Ecto neural progenitor cell (in vitro differentiated cells): ENCODE data around the gene ADAMTS9.

Experiments
- DNase-seq: peaks from one replicate; pipeline ENCODE4 v3.0.0-alpha.2; 2018; ENCODE audit warnings: low spot score

ADAMTS9 gene

GRCh38 chr3:64686446-64686908 lies 1.3 kb downstream of the ADAMTS9 start:
- DNase-seq: no peak

DNA sequence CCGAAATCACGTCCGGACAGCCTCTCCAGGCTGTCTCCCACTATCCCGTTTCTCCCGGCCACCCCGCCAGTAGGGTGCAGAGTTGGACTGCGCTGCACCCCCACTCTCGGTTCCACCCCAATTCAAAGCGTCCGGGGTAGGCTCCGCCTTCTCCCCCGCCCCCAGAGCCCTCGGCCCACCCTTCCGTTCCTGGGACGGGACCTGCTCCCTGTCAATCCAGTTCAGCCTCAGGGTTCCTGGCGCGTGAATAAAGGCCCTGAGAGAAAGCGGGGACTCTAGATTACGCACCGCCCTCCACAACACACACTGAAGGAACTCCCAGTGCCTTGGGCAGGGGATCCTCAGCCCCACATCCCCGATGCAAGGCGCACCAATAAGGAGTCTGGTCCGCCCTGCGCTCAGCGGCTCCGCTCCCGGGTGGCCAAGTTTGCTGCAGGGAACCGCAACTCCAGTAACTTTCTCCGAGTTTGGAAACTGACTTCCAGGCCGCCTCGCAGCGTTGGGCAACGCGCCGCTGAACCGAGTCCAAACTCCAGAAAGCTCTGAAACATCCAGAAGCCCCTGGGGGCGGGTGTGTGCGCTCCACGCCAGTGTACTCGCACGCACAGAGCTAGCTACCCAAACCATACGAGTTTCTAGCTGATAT lies 1.9 kb downstream of the ADAMTS9 start:
- DNase-seq: peak; percentile 94

DNA sequence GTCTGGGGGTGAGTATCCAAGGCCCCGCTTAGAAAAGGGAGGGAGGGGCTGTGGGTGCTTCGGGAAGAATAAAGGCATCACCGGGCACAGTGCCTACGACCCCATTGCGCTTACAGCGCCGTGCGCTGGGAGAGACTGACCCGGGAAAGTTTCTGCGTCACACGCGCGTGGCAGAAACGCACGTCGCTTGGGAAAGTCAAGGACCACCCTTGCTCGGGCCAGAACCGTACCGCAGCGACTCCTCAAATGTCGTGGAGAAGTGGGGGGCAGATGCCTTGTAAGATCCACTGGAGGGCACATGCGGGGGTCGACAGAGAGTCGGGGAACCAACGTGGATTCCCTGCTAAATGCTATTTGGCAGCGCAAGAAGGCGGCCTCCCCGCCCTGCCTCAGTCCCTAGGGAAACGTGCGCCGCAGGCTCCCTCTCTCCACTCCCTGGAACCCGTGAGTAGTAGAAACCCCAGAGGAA lies 2.4 kb downstream of the ADAMTS9 start:
- no peak for DNase-seq

DNA sequence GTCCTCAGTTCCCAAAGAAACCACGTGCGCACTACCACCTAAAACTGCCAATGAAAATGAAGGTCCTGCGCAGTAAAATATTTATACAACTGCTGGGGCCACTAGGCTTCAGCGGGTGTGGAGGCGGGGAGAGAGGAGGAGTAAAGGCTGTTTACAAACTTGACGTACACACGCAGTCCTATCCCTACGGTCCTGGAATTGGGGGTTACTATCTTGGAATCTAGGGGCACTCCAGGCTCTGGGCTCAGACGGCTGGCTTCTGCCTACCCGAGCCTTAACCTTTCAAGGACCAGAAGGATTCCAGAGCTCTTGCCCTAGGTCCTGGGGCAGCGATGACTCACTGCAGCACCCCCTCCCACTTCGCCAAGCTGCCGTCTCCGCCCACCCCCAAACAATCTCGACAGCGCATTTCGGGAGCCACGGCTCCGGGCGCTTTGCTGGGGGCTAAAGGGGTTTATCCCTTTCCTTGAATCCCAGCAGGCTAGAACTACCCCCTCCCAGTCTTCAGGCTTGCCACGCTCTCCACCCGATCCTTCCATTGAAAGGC lies 3.0 kb downstream of the ADAMTS9 start:
- DNase-seq: peak; percentile 73

DNA sequence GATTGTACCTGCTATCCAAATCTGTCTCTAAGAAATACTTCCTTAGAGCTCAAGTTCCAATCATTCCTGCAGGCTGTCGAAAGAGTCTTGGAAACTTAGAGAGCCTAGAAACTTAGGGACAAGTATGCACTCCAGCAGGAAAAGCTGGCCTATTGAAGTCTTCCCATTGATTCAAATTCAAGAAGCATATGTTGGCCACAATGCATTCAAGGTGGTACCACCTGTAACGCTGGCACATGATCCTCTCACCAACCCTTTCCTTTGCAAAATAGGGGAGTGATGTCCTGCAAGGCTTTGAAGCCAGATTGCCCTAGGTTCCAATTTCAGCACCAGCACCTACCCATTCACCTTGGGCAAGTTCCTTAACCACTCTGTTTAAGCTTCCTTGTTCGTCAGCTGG lies 6.0 kb downstream of the ADAMTS9 start:
- no peak for DNase-seq

- no peak for DNase-seq
Observed at GRCh38 chr3:64681015-64681414, 6.8 kb downstream of the ADAMTS9 start.

- no peak for DNase-seq
Observed at GRCh38 chr3:64680334-64680733, 7.5 kb downstream of the ADAMTS9 start.

DNA sequence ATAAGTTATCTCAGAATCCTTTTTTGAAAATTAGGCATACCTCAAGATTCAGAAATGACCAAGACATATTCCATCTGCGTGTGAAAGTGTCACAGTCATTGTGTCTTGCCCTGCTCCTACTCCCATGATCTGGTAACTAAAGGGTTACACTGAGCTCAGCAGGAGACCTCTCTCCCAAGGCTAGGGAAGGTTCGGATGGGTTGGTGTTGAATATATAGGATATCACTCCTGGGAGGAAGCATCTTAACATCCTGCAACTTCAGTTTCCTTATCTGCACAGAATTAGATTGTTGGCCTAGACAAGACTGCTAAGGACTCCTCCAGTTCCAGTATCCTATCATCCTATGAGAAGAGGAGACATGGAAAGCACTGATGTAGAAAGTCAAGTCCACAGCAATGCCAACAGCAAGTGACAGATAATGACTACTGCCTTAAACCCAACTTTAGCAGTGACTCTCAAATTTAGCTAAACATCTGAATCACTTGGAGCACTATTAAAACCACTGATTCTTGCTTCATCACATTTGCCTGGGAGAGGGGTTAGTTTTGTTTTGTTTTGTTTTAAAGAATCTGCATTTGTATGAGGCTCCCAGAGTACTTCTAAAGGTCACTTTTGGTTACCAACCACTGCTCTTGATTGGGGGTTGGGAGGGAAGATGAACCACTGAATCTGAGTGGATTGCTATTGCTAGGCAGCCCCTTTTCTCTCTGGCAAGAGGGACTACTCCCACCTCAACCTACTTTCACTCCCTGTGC lies 9.7 kb downstream of the ADAMTS9 start:
- no peak for DNase-seq

DNA sequence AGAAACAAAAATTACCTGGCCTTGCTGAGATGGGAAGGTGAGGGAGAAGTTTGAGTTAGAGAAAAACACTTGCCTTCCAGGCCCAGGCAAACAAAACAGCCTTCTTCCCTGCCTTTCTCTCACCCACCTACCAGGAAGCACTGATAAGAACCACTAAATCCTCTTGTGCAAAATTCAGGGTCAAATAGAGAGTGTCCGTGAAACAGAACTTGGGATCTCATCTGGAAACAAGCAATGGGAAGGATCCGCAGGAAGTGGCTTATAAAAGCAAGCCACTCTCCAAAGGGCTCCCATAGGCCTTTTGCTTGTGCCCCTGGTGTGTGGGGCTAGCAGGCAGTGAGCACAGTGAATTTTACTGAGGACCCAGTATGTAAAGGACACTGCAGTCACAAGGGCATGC lies 11.0 kb downstream of the ADAMTS9 start:
- no peak for DNase-seq

GRCh38 chr3:64675687-64676247 lies 12.0 kb downstream of the ADAMTS9 start:
- DNase-seq: no peak

GRCh38 chr3:64674591-64675076 lies 13.2 kb downstream of the ADAMTS9 start:
- DNase-seq: no peak

- no peak for DNase-seq
Observed at GRCh38 chr3:64673159-64673715, 14.6 kb downstream of the ADAMTS9 start.

- no peak for DNase-seq
Observed at GRCh38 chr3:64668582-64669510, 19.0 kb downstream of the ADAMTS9 start.

DNA sequence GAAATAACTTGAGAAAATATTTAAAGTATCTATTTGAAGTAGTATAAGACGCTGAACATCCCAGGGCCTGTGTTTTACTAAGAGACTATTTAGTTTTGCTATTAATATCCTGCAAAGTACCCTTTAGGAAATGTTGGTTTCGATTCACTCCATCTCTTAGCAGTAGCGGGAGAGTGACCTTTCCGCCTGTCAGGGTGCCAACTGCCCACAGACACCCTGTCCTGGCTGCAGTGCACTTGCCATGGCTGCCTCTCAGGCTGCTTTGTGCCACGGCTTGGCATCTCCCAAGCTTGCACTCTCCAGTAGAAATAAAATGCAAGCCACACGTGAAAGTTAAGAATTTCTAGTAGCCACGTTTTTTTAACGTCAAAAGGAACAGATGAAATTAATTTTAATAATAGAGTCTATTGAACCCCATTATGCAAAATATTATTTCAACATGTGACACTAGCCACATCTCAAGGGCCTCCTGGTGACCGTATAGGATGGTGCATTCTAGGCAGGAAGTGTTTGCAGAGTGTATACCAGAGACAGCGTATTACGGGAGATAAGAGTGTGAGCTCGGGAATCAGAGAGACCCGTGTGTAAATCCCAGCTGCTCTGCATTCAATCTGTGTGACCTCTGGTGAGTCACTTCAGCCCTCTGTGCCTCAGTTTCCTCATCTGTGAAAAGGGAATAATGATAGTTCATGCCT lies 19.8 kb downstream of the ADAMTS9 start:
- no peak for DNase-seq

DNA sequence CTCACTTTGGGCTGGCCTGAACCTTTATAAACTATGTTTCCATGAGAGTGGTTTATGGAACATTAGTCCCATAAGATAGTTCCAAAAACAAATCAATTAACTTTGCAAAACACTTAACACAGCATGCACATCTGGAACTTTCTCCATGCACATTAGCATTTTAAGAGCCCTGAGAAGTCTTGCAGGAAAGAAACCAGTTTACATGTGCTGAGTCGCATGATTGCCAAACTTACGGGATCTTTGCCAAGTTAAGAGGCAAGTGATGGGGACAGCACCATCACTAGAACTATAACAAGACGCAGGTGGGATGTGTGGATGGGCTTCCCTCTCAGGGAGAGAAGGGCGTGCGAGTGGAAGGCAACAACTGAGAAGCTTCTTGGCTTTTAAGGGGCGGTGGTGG lies 20.7 kb downstream of the ADAMTS9 start:
- DNase-seq: no peak

DNA sequence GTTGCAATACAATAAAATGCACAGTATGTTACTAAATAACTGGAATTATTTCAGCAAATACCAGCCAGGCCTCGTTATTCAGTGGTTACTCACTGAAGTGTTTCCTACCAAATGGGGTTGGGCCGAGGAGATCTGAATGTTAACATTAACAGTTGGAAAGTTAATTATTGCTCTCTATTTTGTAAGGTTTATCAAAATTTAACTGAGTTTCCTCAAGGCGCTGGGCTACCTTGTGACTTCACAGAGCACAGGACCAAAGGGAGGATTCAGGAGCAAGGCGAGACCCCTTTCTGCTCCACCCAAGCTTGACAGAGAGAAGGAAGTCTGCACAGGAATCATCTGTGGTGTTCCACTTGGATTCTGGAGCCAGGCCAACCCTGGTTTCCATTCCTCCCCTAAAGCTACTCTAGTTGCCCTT lies 21.6 kb downstream of the ADAMTS9 start:
- no peak for DNase-seq

- no peak for DNase-seq
Observed at GRCh38 chr3:64664397-64664796, 23.4 kb downstream of the ADAMTS9 start.

DNA sequence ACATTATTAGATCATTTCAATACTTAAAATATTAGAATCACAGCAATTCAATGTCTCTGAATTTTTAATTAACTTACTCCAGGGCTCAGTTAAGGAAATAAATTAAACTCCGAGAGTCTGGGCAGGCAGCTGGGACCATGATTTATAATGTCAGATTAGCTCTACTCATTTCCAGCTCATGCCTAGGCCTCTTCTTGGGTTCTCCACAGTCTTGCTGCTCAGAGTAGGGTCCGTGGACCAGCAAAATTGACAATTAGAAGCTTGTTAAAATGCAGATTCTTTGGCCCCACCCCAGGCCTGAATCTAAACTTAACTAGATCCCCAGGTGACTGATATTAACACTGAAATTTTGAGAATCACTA lies 28.2 kb downstream of the ADAMTS9 start:
- DNase-seq: no peak

GRCh38 chr3:64658001-64658400 lies 29.8 kb downstream of the ADAMTS9 start:
- no peak for DNase-seq

- DNase-seq: no peak
Observed at GRCh38 chr3:64656544-64656943, 31.3 kb downstream of the ADAMTS9 start.

- no peak for DNase-seq
Observed at GRCh38 chr3:64655160-64655559, 32.6 kb downstream of the ADAMTS9 start.
